NB4 (cell line): ENCODE data around the gene AGBL5.

Experiments used
- CTCF ChIP-seq: IDR thresholded peaks from one replicate; pipeline ENCODE4 v1.5.1; 2012; ENCODE audit warnings: low read depth, low read length
- POLR2A ChIP-seq: IDR thresholded peaks from 2 replicates; pipeline ENCODE4 v1.6.1; 2011; ENCODE audit warnings: mild to moderate bottlenecking; ENCODE audit not compliant: insufficient read length; ENCODE audit errors: extremely low read depth

GRCh38 chr2:27100036-27100435 is 48.6 kb downstream of the AGBL5 start:
- TF ChIP-seq CTCF (no peak), POLR2A (no peak)
